ENCODE results near the gene MARCHF3.
"Not testable (repeated sequence)": the region's sequence is repeated elsewhere in the genome, so short reads cannot be mapped to it uniquely, and the experiment has no call there.

Gene MARCHF3

DNA sequence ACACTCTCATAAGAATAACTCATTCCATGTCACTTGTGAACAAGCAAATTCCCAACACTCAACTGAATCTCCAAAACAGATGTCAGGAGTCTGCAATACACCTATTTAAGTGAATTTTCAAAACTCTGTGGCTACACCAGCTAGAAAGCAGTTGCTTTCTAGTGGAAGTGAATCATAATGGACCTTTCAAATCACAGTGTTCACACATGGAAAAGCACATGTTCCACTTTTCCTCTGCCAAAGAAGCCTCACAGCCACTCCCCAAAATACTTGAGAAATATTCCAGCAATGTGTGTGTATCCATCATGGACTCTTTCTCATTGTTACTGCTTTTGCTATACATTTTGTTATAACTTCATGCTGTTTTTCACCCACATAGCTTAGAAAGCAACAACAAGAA, 17.4 kb downstream of the MARCHF3 start:
- DNase-seq (ENCODE audit: low read depth), result no peak

DNA sequence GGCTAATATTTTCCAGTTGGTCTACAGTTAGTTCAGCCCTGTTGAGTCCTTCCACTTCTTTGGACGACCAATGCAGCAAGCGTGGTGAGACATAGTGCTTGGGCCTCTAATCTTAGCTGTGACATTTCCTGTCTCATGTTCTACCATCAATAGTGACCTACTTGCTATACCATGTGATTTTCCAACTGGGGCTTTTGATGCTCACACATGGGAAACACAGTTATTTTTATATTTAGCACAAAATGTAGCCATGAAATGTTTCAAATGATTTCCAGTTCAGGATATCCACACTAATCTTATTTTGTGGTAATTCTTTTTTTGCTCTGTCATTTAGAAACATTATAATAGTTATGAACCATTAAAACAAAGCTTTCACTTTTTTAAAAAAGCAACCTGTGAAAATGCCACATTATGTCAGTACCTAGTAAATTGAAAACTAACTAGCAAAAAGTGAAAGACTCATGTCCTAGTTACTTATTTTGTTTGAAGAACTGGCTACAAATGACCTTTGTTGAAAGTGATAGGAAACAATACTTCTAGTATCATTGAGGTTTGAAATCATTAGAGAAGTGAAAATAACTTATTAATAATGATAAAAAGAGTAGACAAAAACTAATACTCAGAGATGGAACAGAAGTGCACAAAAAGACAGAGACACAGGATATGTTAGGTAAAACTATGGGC, 18.3 kb downstream of the MARCHF3 start:
- DNase-seq (ENCODE audit: low read depth), result no peak

DNA sequence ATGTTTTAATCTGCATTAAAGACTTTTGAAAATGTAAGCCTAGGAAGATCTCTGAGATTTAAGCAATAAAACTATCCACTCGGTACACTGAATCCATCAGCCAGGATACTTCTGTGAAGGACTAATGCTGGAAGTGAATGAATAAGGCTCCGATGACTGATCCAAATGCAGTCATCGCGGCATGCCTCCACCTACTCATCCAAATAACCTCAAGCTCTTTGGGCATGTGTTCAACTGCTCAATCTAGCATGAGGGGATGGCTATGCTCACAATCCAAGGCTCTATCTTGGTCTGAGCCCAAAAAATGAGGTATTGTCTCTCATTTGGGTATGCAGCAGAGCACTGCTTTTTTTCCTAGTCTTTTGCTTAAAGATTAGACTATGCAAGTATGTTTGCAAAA, 19.2 kb downstream of the MARCHF3 start:
- DNase-seq (ENCODE audit: low read depth), result no peak

DNA sequence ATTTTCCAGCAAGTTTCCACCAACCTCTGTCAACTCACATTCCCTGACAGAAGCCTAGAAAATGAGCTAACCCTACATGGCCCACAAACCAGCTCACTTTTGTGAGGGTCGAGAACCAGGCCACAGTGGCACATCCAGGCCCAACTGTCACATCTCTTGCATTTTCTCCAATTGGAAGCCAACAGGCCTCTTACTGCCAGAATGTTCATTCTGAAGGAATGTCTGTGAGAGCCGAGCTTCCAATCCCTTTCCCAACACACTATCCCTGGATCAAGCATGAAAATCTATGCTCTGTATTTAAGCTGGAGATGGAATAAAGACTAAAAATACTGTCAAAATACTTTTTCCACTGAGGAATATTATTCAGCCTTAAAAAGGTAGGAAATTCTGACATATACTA, 20.0 kb downstream of the MARCHF3 start:
- no peak for DNase-seq (ENCODE audit: low read depth)

DNA sequence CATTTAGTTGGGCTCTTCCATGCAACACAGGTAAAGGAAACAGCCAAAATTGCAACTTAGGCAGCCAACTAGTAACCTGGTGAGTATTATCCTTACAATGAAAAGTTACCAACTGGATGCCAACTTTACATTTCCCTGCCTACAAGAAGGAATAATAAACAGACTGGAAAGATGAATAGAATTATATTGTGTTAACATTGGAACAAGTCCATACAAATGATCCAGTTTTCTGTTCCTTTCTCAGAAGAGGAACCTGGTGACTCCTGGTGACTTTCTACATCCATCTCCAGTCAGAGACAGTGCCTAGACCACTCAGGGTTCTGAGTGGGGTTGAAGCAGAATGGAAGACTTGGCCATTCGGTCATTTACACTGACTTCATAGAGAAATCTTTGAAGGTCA, 20.6 kb downstream of the MARCHF3 start:
- DNase-seq (ENCODE audit: low read depth), result no peak

DNA sequence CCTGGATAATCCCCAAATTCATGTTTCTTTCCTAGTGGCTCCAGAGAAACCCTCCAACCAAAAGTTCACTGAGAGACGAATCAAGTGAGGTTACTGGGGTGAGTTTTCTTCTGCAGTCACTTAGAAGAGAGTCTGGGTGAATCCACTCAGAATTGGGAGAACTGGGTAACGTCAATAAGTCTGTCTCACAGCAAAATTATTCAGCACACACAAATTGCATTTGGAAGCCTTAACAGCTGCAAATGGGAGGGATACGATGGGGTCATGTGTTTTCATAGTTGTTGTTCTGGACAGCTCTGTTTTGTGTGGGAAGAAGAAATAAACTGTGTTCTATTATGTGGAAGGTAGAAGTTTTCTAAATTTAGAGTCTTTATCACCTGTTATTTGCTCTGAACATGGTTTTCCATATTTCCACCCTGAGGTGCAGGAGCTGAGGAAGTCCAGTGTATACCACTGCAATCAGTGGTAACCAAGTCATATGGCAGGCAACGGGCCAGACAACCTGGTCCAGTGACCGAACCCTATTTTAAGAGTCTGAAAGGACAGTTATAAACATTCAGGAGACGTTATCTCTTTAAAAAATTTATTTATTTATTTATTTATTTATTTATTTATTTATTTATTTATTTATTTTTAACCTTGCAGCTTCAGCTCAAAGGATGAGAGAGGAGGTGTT, 21.9 kb downstream of the MARCHF3 start:
- DNase-seq (ENCODE audit: low read depth), result no peak

DNA sequence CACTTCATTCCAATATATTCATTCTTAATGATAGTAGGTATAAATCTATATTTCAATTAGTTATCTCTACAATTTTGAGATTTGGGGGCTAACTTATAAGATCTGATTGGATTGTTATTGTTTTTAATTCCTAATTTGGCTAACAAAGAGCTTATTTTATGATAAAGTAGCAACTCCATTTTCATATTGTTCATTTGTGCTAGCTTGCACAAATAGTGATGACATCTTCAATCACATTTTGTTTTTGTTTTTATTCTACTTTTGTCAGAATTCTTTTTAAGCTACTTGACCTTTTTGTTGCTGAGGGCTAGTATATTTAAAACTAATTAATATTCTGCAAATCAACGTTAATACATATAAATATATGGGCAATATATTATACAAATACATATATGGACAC, 22.8 kb downstream of the MARCHF3 start:
- DNase-seq (ENCODE audit: low read depth), result no peak

DNA sequence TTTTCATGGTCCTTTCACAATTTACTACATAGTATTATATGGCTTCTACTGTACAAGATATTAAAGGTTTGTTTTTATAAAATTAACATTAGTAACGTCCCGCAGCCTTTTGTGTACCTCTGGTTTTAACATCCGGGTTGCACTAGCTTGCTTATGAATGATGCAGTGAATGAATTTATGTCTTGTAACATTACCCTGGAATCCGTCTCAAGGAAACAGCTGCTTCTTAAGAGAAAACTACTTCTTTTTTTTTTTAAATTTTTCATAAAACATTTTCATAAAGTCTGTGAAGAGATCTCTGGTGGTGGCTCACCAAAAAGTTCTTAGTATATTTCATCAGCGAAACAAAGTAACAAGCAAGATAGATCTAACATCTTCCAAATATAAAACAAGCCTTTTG, 23.6 kb downstream of the MARCHF3 start:
- DNase-seq (ENCODE audit: low read depth), result no peak

DNA sequence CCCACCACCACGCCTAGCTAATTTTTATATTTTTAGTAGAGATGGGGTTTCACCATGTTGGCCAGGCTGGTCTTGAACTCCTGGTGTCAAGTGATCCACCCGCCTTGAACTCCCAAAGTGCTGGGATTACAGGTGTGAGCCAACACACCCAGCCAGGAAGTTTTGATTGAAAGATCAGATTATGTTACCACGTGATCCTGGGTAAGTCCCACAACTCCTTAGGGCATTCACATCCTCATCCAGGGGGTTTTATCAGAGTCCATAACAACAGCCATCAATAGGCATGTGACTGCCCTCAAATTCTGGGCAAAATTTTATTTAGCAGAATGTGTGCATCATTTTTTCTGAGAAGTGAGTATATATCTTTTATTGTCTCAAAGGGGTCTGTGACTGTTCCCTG, 25.1 kb downstream of the MARCHF3 start:
- DNase-seq (ENCODE audit: low read depth), result not testable (repeated sequence)

DNA sequence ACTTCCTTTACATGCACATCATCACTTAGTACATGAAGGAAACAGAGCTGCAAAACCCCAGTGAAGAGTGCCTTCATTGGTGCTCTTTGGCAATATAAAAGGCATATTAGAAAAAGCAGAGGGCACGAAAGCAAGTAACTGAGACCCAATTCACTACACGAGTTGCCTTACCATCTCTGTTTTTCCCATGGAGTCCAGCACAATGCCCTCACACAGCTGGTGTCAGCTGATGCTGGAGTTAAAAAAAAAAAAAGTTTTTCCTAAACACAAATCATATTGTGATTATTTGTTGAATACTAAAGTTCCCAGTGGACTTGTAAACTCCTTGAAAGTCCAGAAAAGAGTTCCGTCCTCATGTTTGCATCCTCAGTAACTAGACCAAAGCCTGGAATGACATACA, 25.6 kb downstream of the MARCHF3 start:
- no peak for DNase-seq (ENCODE audit: low read depth)

DNA sequence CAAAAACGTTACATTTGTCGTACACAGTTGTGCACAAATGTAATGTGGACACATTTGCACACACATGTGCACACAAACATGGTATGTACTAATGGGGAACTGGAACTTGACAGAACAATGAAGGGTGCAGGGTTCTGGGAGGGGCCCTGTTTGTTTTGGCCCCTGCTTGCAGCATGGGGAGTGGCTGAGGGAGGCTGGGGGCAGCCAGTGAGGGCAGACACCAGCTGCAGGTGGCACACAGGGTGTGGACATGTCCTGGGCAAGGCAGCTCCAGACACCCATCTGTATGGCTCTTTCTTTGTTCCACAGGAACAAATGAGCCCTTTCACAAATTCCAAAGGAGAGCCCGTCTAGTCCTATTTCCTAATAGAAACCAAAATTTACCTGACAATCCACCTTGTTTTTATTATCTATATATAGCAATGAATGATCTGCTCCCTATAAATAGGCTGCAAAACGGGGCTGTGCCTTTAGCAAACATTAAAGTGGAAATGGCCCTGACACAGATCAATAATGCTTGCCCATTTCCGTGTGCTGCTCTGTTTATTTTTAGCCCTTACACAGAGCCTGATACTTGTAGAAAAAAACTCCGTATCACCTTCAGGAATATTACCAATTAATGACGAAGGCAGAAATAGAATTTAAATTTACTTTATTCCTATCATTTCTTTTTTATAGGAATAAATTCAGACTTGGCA, 26.4 kb downstream of the MARCHF3 start:
- DNase-seq (ENCODE audit: low read depth), result no peak

DNA sequence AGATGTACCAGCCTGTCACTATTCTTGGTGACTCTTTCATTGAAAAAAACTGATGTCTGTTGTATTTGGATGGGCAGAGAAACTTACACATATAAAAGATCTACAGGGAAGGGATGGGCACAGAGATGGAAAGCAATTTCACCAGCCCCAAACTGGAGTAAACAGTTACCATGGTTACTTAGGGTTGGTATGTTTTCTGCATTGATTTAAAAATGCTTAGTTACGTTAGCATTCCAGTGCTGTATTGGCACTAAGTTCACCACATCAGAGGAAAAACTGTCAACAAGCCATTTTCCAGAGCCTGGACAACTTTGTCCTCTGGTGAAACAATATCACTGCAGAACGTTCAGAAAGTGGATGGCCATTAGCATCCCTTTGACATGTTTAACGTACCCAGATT, 28.0 kb downstream of the MARCHF3 start:
- DNase-seq (ENCODE audit: low read depth), result no peak

DNA sequence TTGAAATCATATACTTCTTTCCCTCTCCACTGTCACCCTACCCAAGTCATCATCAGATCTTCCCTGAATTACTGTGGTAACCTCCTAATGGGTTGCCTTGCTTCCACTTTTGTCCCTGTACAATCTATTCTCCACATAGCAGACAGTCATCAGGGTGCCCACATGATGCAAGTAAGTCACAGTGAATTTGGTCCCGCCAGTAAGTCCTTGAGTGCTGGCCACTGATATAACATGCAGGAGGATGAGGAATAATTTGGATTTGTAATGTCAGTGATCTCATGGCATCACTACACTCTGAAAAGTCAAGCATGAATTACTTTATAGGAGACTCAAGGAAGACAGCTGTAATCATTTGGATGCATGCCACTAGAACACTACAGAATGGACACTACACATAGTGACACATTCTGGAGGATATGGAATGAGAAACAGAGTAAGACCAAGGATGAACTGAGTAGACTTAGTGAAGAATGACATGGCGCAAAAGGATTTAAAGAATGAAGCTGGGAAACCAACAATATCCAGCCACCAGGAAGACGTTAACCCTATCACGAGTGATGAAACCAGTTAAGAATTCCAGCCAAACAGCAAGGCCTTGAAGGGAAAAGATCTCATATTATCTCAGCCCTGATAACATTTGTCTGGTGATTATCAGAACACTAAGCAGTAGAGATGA, 28.6 kb downstream of the MARCHF3 start:
- DNase-seq (ENCODE audit: low read depth), result no peak

DNA sequence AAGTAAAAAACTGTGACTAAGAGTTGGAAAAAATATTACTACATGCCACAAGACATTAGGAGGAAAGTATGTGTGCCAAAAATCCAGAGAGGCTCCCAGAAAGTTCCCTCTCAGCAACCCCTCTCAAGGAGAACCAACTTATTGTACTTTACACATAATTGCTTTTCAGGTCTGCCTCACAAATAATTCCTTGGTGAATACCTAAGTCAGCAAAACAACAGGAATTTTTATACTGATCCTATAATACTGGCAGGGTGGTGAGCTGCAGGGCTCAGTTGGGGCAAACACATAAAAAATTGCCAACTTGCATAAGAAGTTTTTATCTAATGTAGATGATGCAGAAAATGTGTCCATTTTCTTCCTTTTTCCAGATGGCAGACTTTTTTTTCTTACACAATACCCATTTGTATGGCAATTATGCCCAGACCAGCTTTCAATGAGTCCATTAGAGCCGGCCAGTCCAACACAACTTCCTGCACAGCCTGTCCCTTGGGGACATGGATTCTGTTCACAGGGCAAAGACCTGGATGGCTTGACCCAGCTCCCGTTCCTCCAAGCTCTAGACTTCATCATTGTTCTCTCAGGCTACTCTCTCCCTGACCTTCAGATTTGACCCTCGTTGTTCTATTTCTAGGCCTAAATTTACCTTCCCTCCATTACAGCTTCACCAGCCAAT, 31.3 kb downstream of the MARCHF3 start:
- DNase-seq (ENCODE audit: low read depth), result no peak

DNA sequence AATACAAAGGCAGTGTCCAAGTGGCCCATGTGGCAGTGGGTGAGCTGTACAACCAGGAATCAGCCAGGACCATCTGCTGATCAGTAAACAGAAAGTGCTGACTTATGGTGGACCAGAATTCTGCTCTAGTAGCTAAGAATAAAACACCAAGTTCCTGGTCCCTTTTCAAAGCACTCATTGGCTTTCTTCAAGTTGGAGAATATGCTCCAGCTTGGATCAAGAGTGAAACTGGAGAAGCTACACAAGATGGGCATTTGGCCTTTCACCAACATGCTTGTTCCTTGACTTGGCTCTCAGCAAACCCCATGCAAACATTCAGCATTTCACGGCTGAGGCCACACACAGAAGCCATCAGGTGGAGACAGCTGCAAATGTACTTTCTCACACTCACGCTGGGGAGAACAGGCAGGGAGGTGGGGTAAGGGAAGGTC, 32.1 kb downstream of the MARCHF3 start:
- no peak for DNase-seq (ENCODE audit: low read depth)

DNA sequence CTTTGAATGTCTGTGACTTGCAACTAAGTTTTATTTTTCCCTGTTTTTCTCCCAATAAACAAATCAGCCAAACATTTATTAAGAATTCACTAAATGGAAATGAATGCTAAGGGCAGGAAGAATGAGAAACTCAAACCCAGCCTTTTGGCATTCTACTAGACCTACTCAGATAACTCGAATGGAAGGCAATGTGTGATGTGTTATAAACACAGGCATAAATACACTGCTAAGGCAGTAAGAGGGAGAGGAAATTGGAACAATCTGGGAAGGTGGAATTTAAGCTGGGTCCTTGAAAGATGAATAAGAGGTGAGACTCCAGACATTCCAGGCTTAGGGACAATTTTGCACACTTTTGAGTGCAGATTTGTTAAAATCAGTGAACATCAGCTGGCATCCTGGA, 34.7 kb downstream of the MARCHF3 start:
- no peak for DNase-seq (ENCODE audit: low read depth)

DNA sequence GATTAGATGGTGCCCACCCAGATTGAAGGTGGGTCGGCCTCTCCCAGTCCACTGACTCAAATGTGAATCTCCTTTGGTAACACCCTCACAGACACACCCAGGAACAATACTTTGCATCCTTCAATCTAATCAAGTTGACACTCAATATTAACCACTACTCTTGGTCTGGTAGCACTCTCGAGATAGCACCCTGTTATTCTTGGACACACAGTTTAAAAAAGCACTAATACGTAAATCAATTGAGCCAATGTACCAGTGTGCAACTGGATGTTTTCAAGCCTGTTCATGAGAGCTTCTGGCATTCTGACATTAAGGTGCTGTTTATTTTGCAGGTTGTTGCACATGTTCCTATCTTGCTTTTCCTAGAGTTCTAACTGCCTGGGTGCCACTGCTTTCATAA, 35.3 kb downstream of the MARCHF3 start:
- no peak for DNase-seq (ENCODE audit: low read depth)

DNA sequence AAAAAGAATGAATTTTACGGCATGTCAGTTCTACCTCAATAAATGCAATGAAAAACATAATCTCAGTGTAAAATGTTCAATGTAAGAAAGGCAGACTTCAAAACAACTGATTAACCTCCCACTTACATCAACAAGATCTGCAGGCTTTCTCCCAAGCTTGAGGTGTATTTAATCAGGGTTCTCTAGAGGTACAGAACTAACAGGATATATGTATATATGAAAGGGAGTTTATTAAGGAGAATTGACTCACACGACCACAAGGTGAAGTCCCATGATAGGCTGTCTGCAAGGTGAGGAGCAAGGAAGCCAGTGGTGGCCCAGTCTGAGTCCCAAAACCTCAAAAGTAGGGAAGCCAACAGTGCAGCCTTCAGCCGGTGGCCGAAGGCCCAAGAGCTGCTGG, 35.9 kb downstream of the MARCHF3 start:
- DNase-seq (ENCODE audit: low read depth), result no peak

DNA sequence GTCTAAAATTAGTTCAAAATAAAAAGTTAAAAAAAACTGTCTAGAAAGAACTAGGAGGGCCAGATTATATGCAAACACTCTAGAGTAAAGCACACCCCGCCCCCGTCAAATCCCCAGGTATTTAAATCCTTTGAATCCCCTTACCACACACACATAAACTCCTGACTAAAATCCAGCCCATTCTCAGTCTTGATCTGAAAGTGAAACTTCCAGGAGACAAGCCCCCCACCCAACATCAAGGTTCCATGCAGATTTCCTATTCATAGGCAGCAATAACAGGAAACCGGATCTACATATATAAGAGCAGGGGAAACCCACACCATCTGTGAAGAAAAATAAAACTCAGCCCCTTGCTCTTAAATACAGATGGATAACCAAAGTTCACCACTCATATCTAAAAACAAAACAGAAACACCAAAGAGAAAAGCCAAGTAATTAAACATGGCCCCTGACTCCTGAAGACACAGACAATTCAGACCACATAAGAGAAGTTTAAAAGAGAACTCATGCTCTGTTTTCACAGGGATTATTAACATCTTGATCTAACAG, 42.3 kb downstream of the MARCHF3 start:
- DNase-seq (ENCODE audit: low read depth), result no peak

DNA sequence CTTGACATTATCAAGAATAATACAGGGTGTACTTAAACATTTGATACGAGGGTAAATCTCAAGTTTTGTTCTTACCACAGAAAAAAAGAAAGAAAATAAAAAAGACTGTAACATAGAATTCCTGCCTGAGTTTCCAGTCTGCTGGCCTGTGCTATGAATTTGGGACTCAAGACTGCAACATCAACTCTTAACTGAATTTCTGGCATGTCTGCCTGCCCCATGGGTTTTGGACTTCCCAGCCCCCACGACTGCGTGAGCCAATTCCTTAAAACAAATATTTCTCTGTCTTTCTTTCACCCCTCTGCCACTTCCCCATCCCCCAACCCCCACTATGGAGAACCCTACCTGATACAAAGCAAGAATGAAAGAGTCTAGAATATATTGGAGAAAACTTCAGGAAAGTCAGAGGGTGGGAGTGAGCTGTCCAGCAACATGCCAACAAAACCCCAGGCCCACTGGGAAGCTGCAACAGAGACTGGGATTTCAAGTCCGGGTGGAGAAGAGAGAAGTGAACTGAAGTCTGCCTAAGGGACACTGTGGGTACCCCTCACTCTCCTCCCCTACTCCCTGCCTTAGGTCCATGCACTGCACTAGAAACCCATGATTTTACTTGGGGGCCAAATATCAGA, 43.0 kb downstream of the MARCHF3 start:
- DNase-seq (ENCODE audit: low read depth), result no peak

DNA sequence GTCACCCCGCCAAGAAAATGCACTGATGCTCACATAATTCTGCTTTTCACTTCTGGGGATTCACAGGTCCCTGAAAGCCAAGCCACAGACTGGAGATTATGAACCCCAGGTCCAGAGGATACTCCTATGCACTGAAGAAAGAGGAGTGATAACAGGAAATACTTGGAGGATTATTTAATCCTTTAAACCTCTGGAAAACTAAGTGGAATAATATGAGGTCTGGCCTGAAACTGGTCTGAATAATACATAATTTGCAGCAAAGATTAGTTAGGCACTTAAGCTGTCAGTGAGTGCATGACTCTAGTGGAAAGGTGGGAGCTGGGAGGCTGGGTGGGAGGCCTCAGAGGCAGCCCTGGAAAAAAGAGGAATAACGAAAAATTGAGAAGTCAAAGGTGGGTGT, 45.7 kb downstream of the MARCHF3 start:
- no peak for DNase-seq (ENCODE audit: low read depth)

DNA sequence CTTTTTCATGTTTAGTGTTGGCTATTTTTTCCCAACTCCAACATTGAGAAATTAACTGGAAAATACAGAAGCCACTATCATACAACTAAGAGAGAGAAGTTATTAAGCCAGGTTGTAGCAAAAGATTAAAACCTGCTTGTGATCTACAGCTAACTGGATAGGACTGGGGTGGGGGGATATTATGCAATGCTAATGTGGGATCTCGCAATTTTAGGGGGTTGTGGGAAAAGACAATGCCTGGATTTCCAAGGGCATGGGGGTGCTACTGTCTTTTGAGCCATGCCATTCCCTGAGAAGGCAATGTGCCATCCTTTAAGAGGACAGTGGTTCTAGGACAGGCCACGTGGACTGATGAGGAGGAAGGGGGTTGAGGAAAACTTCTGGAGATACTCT, 46.5 kb downstream of the MARCHF3 start:
- DNase-seq (ENCODE audit: low read depth), result no peak

All from activated T-cell treated with anti-CD3 and anti-CD28 coated beads for 48 hours (primary cell).